ENCODE data around the gene MVB12B. TPM values are rescaled to one million over a fixed set of nuclear protein-coding genes. Genes with fewer than 3 reads are reported as not detected.

The MVB12B gene
- total and polyA plus RNA-seq, 2 donors (not counting 1 experiment from before 2014, with no cell fraction given) = 2.5 to 2.6 TPM

DNA sequence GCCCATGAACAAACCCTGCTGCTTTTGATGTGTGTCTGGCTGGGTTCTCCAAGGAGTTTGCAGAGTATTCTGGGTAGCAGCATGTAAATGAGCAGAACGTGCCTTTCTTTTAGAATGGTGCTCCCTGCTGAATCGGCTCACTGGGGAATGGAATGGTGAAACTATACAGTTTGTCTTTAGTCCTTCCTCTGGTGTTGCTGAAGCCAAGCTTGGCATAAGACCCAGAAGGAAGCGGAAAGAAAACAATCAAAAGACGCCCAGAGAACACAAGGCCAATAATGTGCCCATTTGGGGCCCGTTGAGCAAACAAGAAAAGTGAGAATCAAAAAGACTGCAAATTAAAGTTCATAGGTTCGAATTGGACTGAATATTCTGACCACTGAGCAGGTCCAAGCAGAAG, 60.1 kb downstream of the MVB12B start:
- Histone ChIP-seq H3K27me3 (ENCODE audit: control insufficient read depth, insufficient read depth, low read length) (no peaks in the 10 kb centered on the region), H3K9me3 (ENCODE audit: control insufficient read depth, insufficient read depth, low read depth, low read length) (no peaks in the 10 kb centered on the region), H3K4me2 (ENCODE audit: extremely low read depth, insufficient read depth, low read length) (no peak overlapping the region), H3K4me3 (replicated peaks in 1 of 4; ENCODE audit: control extremely low read depth in 1 of 4, insufficient read depth in 1 of 4, low read depth in 3 of 4, low read length in 4 of 4) (no peak overlapping the region), H4K20me1 (ENCODE audit: control insufficient read depth, extremely low read depth, insufficient read depth, low read length) (no peaks in the 10 kb centered on the region), H3K36me3 (ENCODE audit: control insufficient read depth, insufficient read depth, low read length) (no peaks in the 10 kb centered on the region), H3K4me1 (ENCODE audit: control insufficient read depth, extremely low read depth, insufficient read depth, low read length) (no peaks in the 10 kb centered on the region), H3K79me2 (ENCODE audit: control insufficient read depth, insufficient read depth, low read length) (no peaks in the 10 kb centered on the region), H2AFZ (ENCODE audit: low read length) (no peak overlapping the region), H3K9ac (ENCODE audit: insufficient read depth, low read length) (no peak overlapping the region), H3K27ac (ENCODE audit: insufficient read depth, low read length) (no peak overlapping the region)
- DNase-seq (ENCODE audit: low read depth in 2 of 2) = peak in 1 of 2 donors; percentile 17
- TF ChIP-seq, protein P1, sequence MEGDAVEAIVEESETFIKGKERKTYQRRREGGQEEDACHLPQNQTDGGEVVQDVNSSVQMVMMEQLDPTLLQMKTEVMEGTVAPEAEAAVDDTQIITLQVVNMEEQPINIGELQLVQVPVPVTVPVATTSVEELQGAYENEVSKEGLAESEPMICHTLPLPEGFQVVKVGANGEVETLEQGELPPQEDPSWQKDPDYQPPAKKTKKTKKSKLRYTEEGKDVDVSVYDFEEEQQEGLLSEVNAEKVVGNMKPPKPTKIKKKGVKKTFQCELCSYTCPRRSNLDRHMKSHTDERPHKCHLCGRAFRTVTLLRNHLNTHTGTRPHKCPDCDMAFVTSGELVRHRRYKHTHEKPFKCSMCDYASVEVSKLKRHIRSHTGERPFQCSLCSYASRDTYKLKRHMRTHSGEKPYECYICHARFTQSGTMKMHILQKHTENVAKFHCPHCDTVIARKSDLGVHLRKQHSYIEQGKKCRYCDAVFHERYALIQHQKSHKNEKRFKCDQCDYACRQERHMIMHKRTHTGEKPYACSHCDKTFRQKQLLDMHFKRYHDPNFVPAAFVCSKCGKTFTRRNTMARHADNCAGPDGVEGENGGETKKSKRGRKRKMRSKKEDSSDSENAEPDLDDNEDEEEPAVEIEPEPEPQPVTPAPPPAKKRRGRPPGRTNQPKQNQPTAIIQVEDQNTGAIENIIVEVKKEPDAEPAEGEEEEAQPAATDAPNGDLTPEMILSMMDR (conservative IDR thresholded peaks at IDR 0.05 in 1 of 2, IDR thresholded peaks at IDR 0.05 in 1 of 2; ENCODE audit: low read depth in 1 of 2, low read length in 2 of 2) = no peak
- no peak for TF ChIP-seq EZH2 (IDR thresholded peaks at IDR 0.05; ENCODE audit: low read length, missing control alignments)

DNA sequence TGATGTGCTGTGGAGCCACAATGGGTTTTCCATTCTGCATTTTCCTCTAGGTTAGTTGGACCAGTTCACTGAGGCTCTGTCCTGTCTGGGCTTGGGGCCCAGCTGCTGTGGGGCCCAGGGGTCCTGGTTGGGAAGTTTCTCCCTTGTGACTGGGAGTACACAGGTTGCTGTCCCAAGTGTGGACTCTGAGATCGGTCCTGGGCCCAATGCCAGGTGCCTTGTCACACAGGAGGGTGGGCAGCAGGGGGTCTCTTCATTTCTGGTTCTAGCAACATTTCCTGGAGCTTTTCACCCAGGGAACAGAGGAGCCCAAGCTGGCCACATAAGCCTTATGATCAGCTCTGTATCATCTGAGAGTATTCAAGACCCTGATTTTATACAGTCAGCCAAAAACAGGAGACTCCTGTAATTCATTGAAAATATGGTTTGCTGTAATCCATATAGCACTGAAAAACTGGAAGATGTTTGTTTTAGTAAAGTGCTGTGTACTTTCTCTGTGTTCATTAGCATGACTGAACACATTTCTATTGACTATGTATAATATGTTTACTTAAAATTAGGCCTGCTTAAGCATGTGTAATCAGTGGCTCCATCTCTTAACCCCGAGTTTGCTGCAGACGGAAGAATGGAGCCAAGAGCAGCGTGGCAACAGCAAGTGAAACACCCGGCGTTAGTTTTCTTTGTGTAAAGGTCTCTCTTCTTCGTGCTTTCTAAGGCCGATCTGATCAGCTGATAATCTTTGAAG, 62.5 kb downstream of the MVB12B start:
- Histone ChIP-seq H3K4me1 (ENCODE audit: control insufficient read depth, extremely low read depth, insufficient read depth, low read length) (no peaks in the 10 kb centered on the region), H3K9me3 (ENCODE audit: control insufficient read depth, insufficient read depth, low read depth, low read length) (no peaks in the 10 kb centered on the region), H3K9ac (ENCODE audit: insufficient read depth, low read length) (no peak overlapping the region), H3K27me3 (ENCODE audit: control insufficient read depth, insufficient read depth, low read length) (no peaks in the 10 kb centered on the region), H3K27ac (ENCODE audit: insufficient read depth, low read length) (no peak overlapping the region), H2AFZ (ENCODE audit: low read length) (no peak overlapping the region), H3K4me3 (replicated peaks in 1 of 4; ENCODE audit: control extremely low read depth in 1 of 4, insufficient read depth in 1 of 4, low read depth in 3 of 4, low read length in 4 of 4) (no peak overlapping the region), H3K4me2 (ENCODE audit: extremely low read depth, insufficient read depth, low read length) (no peak overlapping the region), H4K20me1 (ENCODE audit: control insufficient read depth, extremely low read depth, insufficient read depth, low read length) (no peaks in the 10 kb centered on the region), H3K79me2 (ENCODE audit: control insufficient read depth, insufficient read depth, low read length) (no peaks in the 10 kb centered on the region), H3K36me3 (ENCODE audit: control insufficient read depth, insufficient read depth, low read length) (no peaks in the 10 kb centered on the region)
- no peak for DNase-seq (ENCODE audit: low read depth in 2 of 2)
- TF ChIP-seq, protein P1 (conservative IDR thresholded peaks at IDR 0.05 in 1 of 2, IDR thresholded peaks at IDR 0.05 in 1 of 2; ENCODE audit: low read depth in 1 of 2, low read length in 2 of 2) = no peak
- no peak for TF ChIP-seq EZH2 (IDR thresholded peaks at IDR 0.05; ENCODE audit: low read length, missing control alignments)

DNA sequence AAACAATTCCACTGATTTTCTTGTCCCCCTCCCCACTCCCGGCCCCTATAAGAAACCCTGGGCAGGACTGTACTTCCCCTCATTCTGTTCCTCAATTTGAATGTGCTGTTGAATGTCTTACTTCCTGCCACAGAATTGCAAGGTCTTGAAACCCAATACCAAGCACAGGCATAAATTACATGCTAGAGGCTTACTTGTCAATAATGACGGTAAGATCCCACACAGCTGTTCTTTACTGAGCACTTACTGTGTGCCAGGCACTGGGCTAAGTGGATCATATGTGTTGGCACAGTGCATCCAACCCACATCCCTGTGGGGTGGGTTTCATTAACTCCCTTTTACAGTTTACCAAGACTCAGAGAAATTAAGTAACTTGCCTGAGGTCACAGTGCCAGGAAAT, 63.4 kb downstream of the MVB12B start:
- Histone ChIP-seq H3K9me3 (ENCODE audit: control insufficient read depth, insufficient read depth, low read depth, low read length) (no peaks in the 10 kb centered on the region), H3K79me2 (ENCODE audit: control insufficient read depth, insufficient read depth, low read length) (no peaks in the 10 kb centered on the region), H2AFZ (ENCODE audit: low read length) (no peak overlapping the region), H3K27ac (ENCODE audit: insufficient read depth, low read length) (no peak overlapping the region), H3K36me3 (ENCODE audit: control insufficient read depth, insufficient read depth, low read length) (no peaks in the 10 kb centered on the region), H3K27me3 (ENCODE audit: control insufficient read depth, insufficient read depth, low read length) (no peaks in the 10 kb centered on the region), H3K4me1 (ENCODE audit: control insufficient read depth, extremely low read depth, insufficient read depth, low read length) (no peaks in the 10 kb centered on the region), H3K9ac (ENCODE audit: insufficient read depth, low read length) (no peak overlapping the region), H4K20me1 (ENCODE audit: control insufficient read depth, extremely low read depth, insufficient read depth, low read length) (no peaks in the 10 kb centered on the region), H3K4me3 (replicated peaks in 1 of 4; ENCODE audit: control extremely low read depth in 1 of 4, insufficient read depth in 1 of 4, low read depth in 3 of 4, low read length in 4 of 4) (no peak overlapping the region), H3K4me2 (ENCODE audit: extremely low read depth, insufficient read depth, low read length) (no peak overlapping the region)
- TF ChIP-seq, protein P1 (conservative IDR thresholded peaks at IDR 0.05 in 1 of 2, IDR thresholded peaks at IDR 0.05 in 1 of 2; ENCODE audit: low read depth in 1 of 2, low read length in 2 of 2) = no peak
- no peak for DNase-seq (ENCODE audit: low read depth in 2 of 2)

Data from fibroblast of lung (primary cell).